ENCODE results near the gene SEC14L1.

The SEC14L1 gene

GRCh38 chr17:77209330-77209748 lies 68.6 kb downstream of the SEC14L1 start:
- H3K36me3 Mint-ChIP-seq: peaks cover 68% of the 10 kb centered on the region

GRCh38 chr17:77210331-77210730 lies 69.6 kb downstream of the SEC14L1 start:
- Mint-ChIP-seq H3K27ac (no peak overlapping the region), H3K4me3 (no peak overlapping the region), H3K27me3 (no peaks in the 10 kb centered on the region), H3K36me3 (peaks cover 68% of the 10 kb centered on the region), H3K4me1 (peaks cover 26% of the 10 kb centered on the region), H3K9me3 (no peaks in the 10 kb centered on the region)
- DNase-seq (ENCODE audit: low spot score in 2 of 2) (no peak), ATAC-seq (ENCODE audit: low read depth) (no peak)

More at GRCh38 chr17:77209330-77209748, 68.6 kb downstream of the SEC14L1 start:
- Mint-ChIP-seq H3K27me3 (no peaks in the 10 kb centered on the region), H3K4me1 (peaks cover 26% of the 10 kb centered on the region), H3K9me3 (no peaks in the 10 kb centered on the region), H3K27ac (no peak overlapping the region), H3K4me3 (no peak overlapping the region)
- ATAC-seq (ENCODE audit: low read depth): no peak
- no peak for DNase-seq (ENCODE audit: low spot score in 2 of 2)

GRCh38 chr17:77210946-77211541 lies 70.3 kb downstream of the SEC14L1 start:
- H3K27me3 Mint-ChIP-seq: no peaks in the 10 kb centered on the region
- peaks cover 27% of the 10 kb centered on the region for H3K4me1 Mint-ChIP-seq
- DNase-seq (ENCODE audit: low spot score in 2 of 2): no peak
- no peak overlapping the region for H3K27ac Mint-ChIP-seq
- H3K4me3 Mint-ChIP-seq: peak overlapping the region; percentile 22
- peaks cover 64% of the 10 kb centered on the region for H3K36me3 Mint-ChIP-seq
- no peak for ATAC-seq (ENCODE audit: low read depth)
- H3K9me3 Mint-ChIP-seq: no peaks in the 10 kb centered on the region

GRCh38 chr17:77211681-77212080 lies 70.9 kb downstream of the SEC14L1 start:
- ATAC-seq (ENCODE audit: low read depth) (no peak), DNase-seq (ENCODE audit: low spot score in 2 of 2) (no peak)
- peak overlapping the region; percentile 72 for H3K4me3 Mint-ChIP-seq
- peaks cover 61% of the 10 kb centered on the region for H3K36me3 Mint-ChIP-seq
- H3K27ac Mint-ChIP-seq: peak overlapping the region; percentile 57
- no peaks in the 10 kb centered on the region for H3K9me3 Mint-ChIP-seq
- H3K4me1 Mint-ChIP-seq: peaks cover 31% of the 10 kb centered on the region
- no peaks in the 10 kb centered on the region for H3K27me3 Mint-ChIP-seq

GRCh38 chr17:77212081-77212832 lies 71.5 kb downstream of the SEC14L1 start:
- Mint-ChIP-seq H3K36me3 (peaks cover 64% of the 10 kb centered on the region), H3K9me3 (no peaks in the 10 kb centered on the region), H3K4me1 (peaks cover 33% of the 10 kb centered on the region), H3K4me3 (peak overlapping the region; percentile 72), H3K27me3 (no peaks in the 10 kb centered on the region), H3K27ac (peak overlapping the region; percentile 57)
- peak; percentile 42 to 48 for DNase-seq (ENCODE audit: low spot score in 2 of 2)
- ATAC-seq (ENCODE audit: low read depth): peak; percentile 98

- ATAC-seq (ENCODE audit: low read depth) (peak; percentile 10), DNase-seq (ENCODE audit: low spot score in 2 of 2) (no peak)
- H3K9me3 Mint-ChIP-seq: no peaks in the 10 kb centered on the region
- no peaks in the 10 kb centered on the region for H3K27me3 Mint-ChIP-seq
- peaks cover 33% of the 10 kb centered on the region for H3K4me1 Mint-ChIP-seq
- peak overlapping the region; percentile 57 for H3K27ac Mint-ChIP-seq
- H3K36me3 Mint-ChIP-seq: peaks cover 66% of the 10 kb centered on the region
- H3K4me3 Mint-ChIP-seq: peak overlapping the region; percentile 72
These were observed 72.3 kb downstream of the SEC14L1 start for GRCh38 chr17:77212833-77213777.

- Mint-ChIP-seq H3K4me3 (no peak overlapping the region), H3K27ac (no peak overlapping the region), H3K36me3 (peaks cover 63% of the 10 kb centered on the region), H3K27me3 (no peaks in the 10 kb centered on the region), H3K4me1 (peaks cover 33% of the 10 kb centered on the region), H3K9me3 (no peaks in the 10 kb centered on the region)
- DNase-seq (ENCODE audit: low spot score in 2 of 2) (no peak), ATAC-seq (ENCODE audit: low read depth) (no peak)
These were observed 73.0 kb downstream of the SEC14L1 start for GRCh38 chr17:77213778-77214132.

- H3K27me3 Mint-ChIP-seq: no peaks in the 10 kb centered on the region
- H3K4me1 Mint-ChIP-seq: peaks cover 33% of the 10 kb centered on the region
- peaks cover 60% of the 10 kb centered on the region for H3K36me3 Mint-ChIP-seq
- ATAC-seq (ENCODE audit: low read depth) (no peak), DNase-seq (ENCODE audit: low spot score in 2 of 2) (no peak)
- no peak overlapping the region for H3K27ac Mint-ChIP-seq
- no peaks in the 10 kb centered on the region for H3K9me3 Mint-ChIP-seq
- no peak overlapping the region for H3K4me3 Mint-ChIP-seq
These were observed 73.6 kb downstream of the SEC14L1 start for GRCh38 chr17:77214328-77214727.

- H3K27ac Mint-ChIP-seq: no peak overlapping the region
- H3K9me3 Mint-ChIP-seq: no peaks in the 10 kb centered on the region
- ATAC-seq (ENCODE audit: low read depth): no peak
- DNase-seq (ENCODE audit: low spot score in 2 of 2): no peak
- no peaks in the 10 kb centered on the region for H3K27me3 Mint-ChIP-seq
- H3K4me3 Mint-ChIP-seq: no peak overlapping the region
- peaks cover 33% of the 10 kb centered on the region for H3K4me1 Mint-ChIP-seq
- peaks cover 56% of the 10 kb centered on the region for H3K36me3 Mint-ChIP-seq
These were observed 74.0 kb downstream of the SEC14L1 start for GRCh38 chr17:77214743-77215142.

GRCh38 chr17:77215281-77215680 lies 74.5 kb downstream of the SEC14L1 start:
- no peaks in the 10 kb centered on the region for H3K9me3 Mint-ChIP-seq
- no peak overlapping the region for H3K27ac Mint-ChIP-seq
- DNase-seq (ENCODE audit: low spot score in 2 of 2): no peak
- no peak overlapping the region for H3K4me3 Mint-ChIP-seq
- peaks cover 52% of the 10 kb centered on the region for H3K36me3 Mint-ChIP-seq
- no peaks in the 10 kb centered on the region for H3K27me3 Mint-ChIP-seq
- no peak for ATAC-seq (ENCODE audit: low read depth)
- H3K4me1 Mint-ChIP-seq: peaks cover 30% of the 10 kb centered on the region

- Mint-ChIP-seq H3K36me3 (peaks cover 41% of the 10 kb centered on the region), H3K4me1 (peaks cover 22% of the 10 kb centered on the region), H3K4me3 (no peak overlapping the region), H3K9me3 (no peaks in the 10 kb centered on the region), H3K27me3 (no peaks in the 10 kb centered on the region), H3K27ac (no peak overlapping the region)
- no peak for ATAC-seq (ENCODE audit: low read depth)
- no peak for DNase-seq (ENCODE audit: low spot score in 2 of 2)
These were observed 75.7 kb downstream of the SEC14L1 start for GRCh38 chr17:77216486-77216885.

- no peak for DNase-seq (ENCODE audit: low spot score in 2 of 2)
- Mint-ChIP-seq H3K27ac (no peak overlapping the region), H3K4me1 (peaks cover 15% of the 10 kb centered on the region), H3K36me3 (peaks cover 35% of the 10 kb centered on the region), H3K27me3 (no peaks in the 10 kb centered on the region), H3K4me3 (no peak overlapping the region), H3K9me3 (no peaks in the 10 kb centered on the region)
- ATAC-seq (ENCODE audit: low read depth): no peak
These were observed 76.4 kb downstream of the SEC14L1 start for GRCh38 chr17:77217123-77217522.

GRCh38 chr17:77217566-77217965 lies 76.8 kb downstream of the SEC14L1 start:
- Mint-ChIP-seq H3K27me3 (no peaks in the 10 kb centered on the region), H3K4me1 (peaks cover 11% of the 10 kb centered on the region), H3K36me3 (peaks cover 33% of the 10 kb centered on the region), H3K9me3 (no peaks in the 10 kb centered on the region), H3K4me3 (no peak overlapping the region), H3K27ac (no peak overlapping the region)
- no peak for DNase-seq (ENCODE audit: low spot score in 2 of 2)
- no peak for ATAC-seq (ENCODE audit: low read depth)

- no peaks in the 10 kb centered on the region for H3K27me3 Mint-ChIP-seq
- DNase-seq (ENCODE audit: low spot score in 2 of 2) (no peak), ATAC-seq (ENCODE audit: low read depth) (no peak)
- peaks cover 28% of the 10 kb centered on the region for H3K36me3 Mint-ChIP-seq
- H3K27ac Mint-ChIP-seq: no peak overlapping the region
- H3K4me1 Mint-ChIP-seq: peaks cover 10% of the 10 kb centered on the region
- no peak overlapping the region for H3K4me3 Mint-ChIP-seq
- no peaks in the 10 kb centered on the region for H3K9me3 Mint-ChIP-seq
These were observed 78.1 kb downstream of the SEC14L1 start for GRCh38 chr17:77218902-77219301.

Measured in memory B cell (primary cell).